Stimulated activated CD4-positive, alpha-beta T cell treated with anti-CD3 and anti-CD28 coated beads, Interleukin-4, amount 100 ng/mL, for 24 hours (primary cell): ENCODE results near the gene PROSER3.
A peak's percentile ranks its signal among the peaks of the same experiment; 100 is the strongest.
"Not testable (repeated sequence)": the region's sequence is repeated elsewhere in the genome, so short reads cannot be mapped to it uniquely, and the experiment has no call there.

ENCODE experiments used
- DNase-seq: peaks from one replicate; pipeline ENCODE4 v3.0.0-alpha.2; 2020

PROSER3 gene

GRCh38 chr19:35755550-35756376, 2.2 kb upstream of the PROSER3 start:
- DNase-seq, result peak; percentile 55

DNA sequence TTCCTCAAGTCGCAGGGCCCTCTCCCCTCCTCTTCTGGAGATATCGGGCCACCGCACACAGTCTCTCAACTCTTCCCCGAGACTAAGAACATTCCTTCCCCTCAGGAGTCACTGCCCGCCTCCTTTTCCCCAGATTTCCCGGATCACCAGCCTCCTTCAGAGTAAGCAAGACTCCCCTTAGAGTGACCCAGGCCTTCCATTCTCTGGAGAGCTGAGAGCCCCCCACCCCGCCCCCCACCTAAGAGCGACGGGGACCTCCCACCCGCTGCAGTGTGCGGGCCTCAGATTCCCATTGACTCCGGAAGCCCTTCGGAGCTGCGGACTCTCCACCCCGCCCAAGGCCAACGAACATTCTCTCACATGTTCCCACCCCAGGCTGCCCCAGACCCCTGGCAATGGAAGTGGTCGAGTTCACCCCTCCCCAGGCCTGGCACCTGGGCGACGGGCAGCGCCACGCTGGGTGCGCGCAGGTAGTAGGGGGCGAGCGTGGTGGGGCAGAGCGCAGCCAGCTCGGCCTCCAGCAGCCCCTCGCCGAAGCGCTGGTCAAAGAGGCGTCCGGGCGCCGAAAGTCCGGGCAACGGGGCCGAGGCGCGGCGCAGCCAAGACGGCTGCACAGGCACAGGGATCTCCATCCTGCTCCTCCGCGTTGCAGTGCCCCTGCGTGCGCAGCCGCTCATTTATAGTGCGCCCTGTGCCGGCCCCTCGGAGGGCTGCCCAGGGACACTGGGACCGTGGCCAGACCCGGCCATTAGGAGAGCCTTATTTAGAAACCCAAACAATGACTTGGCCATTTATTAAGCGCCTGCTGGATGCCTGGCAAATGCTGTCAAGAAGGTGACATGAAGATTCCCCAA, 1.4 kb upstream of the PROSER3 start, which contains the start of gene HSPB6:
HSPB6 (minus strand) TSS at position 653 of the 854 bp plus-strand sequence; CDS start at position 632, 21 bp downstream.
- no peak for DNase-seq

GRCh38 chr19:35757231-35757748, 686 bp upstream of the PROSER3 start:
- no peak for DNase-seq

GRCh38 chr19:35759697-35760096, 1.7 kb downstream of the PROSER3 start:
- no peak for DNase-seq

GRCh38 chr19:35760711-35761349, 2.9 kb downstream of the PROSER3 start:
- DNase-seq, result no peak

DNA sequence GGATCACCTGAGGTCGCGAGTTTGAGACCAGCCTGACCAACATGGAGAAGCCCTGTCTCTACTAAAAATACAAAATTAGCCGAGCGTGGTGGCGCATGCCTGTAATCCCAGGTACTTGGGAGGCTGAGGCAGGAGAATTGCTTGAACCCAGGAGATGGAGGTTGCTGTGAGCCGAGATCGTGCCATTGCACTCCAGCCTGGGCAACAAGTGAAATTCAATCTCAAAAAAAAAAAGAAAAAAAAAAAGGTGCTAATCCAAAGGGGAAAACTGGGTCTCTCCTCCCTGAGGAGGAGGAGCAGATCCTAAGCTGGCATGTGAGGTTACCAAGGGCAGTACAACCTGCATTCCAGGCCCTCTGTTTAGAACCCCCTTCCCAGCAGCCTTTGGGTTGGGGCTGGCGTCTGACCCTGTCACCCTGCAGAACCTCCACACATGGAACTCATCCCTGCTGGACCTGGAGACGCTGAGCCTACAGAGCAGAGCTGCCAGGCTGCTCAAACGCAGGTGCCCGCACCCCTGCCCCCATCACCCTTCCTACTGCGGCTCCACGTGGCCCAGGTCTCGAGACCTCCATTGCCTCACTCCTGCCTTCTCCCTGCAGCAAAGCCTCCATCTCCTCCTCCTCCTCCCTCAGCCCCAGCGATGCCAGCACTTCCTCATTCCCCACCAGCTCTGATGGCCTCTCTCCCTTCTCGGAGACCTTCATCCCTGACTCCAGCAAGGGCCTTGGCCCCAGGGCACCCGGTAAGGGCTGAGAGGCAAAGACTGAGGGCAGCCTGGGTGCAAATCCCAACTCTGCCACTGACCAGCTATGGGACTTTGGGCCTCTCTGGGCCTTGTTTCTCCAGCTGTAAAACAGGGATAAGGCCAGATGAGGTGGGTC, 6.7 kb downstream of the PROSER3 start:
- no peak for DNase-seq

DNA sequence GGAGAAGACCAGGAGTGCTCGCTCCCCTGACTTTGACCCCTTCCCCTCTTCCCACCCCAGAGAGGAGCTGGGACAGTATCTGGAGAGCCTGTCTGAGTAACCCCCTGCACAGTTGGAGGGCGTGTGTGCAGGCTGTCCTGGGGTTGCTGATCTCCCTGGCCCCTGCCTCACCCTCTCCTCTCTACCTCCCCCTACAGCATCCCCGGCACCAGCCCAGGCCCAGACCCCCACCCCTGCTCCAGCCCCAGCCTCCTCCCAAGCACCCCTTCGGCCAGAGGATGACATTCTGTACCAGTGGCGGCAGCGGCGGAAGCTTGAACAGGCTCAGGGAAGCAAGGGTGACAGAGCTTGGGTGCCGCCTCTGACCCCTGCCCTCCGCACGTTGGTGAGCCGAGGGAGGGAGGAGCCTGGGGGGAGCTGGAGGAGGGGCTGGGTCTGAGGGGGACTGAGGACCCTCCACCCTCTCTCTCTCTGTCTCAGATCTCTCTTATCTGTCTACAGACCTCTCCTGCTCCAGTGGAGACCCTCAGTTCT, 8.7 kb downstream of the PROSER3 start:
- DNase-seq, result no peak

- DNase-seq, result no peak
Observed at GRCh38 chr19:35767288-35768081, 9.5 kb downstream of the PROSER3 start.

GRCh38 chr19:35768082-35768421, 10.1 kb downstream of the PROSER3 start:
- no peak for DNase-seq

- not testable (repeated sequence) for DNase-seq
Observed at GRCh38 chr19:35772362-35772761, 14.4 kb downstream of the PROSER3 start.

DNA sequence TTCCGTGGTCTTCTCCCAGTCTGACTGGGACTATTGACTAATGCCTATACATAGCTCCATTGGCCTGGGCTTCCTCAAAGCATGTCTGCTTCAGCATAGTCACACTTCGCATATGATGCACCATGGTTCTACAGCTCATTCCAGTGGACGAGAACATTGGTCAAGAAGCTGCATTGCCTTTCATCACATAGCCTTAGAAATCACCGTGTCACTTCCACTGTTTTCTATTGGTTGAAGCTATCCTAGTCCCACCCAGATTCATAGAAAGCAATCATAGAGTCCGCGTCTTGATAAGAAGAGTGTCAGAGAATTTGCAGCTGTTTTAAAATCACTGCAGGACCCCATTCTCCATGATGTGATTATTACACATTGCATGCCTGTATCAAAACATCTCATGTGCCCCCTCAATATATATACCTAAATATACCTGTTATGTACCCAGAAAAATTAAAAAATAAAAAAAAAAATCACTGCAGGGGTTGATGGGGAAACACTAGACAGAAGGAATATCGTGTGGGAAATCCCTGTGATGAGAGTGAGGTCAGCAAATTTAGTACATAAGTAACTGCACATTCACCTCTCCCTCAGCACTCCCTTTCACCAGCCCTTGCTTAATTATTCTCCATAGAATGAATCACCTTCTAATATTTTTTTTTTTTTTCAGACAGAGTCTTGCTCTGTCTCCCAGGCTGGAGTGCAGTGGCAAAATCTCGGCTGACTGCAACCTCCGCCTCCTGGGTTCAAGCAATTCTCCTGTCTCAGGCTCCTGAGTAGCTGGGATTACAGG, 15.2 kb downstream of the PROSER3 start:
- no peak for DNase-seq

DNA sequence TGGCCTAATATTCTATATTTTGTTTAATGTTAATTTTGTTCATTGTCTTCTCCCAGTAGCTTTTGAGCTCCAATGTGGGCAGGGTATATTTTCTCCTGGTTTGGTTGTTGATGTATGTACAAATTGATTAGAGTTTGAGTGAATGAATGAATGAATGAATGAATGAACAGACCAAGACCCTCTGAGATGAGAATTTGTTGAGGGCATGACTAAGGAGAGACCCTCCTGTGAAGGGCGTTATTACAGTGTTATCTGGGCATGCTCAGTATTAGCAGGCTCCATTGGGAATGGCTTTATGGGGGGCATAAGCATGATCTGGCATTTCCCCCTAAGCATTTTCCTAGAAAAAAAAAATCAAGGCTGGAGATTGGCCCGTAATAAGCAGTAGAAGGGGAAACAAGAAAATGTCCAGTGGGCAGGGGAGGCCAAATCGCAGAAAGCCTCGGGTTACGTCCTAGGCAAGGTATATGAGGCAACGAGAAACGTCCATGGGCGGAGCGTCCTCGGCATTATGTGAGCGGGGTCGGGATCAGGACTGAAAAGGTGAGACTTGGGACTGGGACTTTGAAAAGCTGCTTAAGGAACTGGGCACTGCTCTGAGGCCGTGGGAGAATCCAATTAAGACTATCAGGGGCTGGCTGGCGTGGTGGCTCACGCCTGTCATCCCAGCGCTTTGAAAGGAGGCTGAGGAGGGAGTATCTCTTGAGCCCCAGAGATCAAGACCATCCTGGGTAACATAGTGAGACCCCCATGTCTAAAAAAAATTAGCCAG, 16.5 kb downstream of the PROSER3 start:
- no peak for DNase-seq

DNA sequence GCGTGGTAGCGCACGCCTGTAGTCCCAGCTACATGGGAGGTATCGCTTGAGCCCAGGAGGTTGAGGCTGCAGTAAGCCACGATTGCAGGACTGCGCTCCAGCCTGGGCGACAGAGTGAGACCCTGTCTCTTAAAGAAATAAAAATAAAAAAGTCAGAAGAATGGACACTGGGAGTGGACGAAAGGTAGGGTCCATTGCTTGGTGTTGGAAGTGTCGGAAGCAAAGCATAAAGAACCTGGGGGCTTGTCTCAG, 17.0 kb downstream of the PROSER3 start:
- no peak for DNase-seq

GRCh38 chr19:35775298-35776101, 17.5 kb downstream of the PROSER3 start, which contains the start of gene ARHGAP33:
ARHGAP33 (plus strand) TSS chr19:35775564; CDS start chr19:35775659, 95 bp downstream.
- peak; percentile 99 for DNase-seq

GRCh38 chr19:35776102-35776788, 18.3 kb downstream of the PROSER3 start:
- DNase-seq, result no peak

- no peak for DNase-seq
Observed at GRCh38 chr19:35777086-35777841, 19.3 kb downstream of the PROSER3 start.

DNA sequence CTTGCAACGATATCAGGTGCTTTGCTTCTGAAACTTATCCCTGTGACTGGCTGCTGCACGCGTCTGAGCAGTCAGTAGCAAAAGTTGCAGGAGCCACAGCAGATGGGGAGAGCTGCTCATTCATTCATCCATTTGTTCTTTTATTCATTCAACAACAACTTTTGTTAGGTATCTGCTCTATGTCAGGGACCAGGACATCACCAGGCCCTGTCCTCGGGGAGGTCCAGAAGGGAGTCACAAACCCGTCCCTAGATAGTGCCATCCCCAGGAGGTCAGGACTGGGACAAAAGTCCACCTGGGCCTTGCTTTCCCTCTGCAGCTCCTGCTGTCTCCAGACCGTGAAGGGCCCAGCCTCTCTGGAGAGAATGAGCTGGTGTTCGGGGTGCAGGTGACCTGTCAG, 20.0 kb downstream of the PROSER3 start:
- no peak for DNase-seq
